Measurements from ENCODE around the gene LIME1. TPM values are rescaled to one million over a fixed set of nuclear protein-coding genes. Genes with fewer than 3 reads are reported as not detected.

The LIME1 gene
- total RNA-seq, 1 donor from 2014 or later: 1.4 TPM

GRCh38 chr20:63749597-63750508 is 13.4 kb downstream of the LIME1 start:
- no peak for DNase-seq (ENCODE audit: low read depth in 2 of 2)

GRCh38 chr20:63750807-63751470 is 14.5 kb downstream of the LIME1 start:
- no peak for DNase-seq (ENCODE audit: low read depth in 2 of 2)

- DNase-seq (ENCODE audit: low read depth in 2 of 2): no peak
Measured at GRCh38 chr20:63751471-63752271, 15.2 kb downstream of the LIME1 start.

- DNase-seq (ENCODE audit: low read depth in 2 of 2): no peak
Measured at GRCh38 chr20:63752411-63753101, 16.1 kb downstream of the LIME1 start.

GRCh38 chr20:63753381-63753780 is 16.9 kb downstream of the LIME1 start:
- DNase-seq (ENCODE audit: low read depth in 2 of 2): no peak

- DNase-seq (ENCODE audit: low read depth in 2 of 2): no peak
Measured at GRCh38 chr20:63754008-63754407, 17.5 kb downstream of the LIME1 start.

- no peak for DNase-seq (ENCODE audit: low read depth in 2 of 2)
Measured at GRCh38 chr20:63755933-63756647, 19.6 kb downstream of the LIME1 start.

- no peak for DNase-seq (ENCODE audit: low read depth in 2 of 2)
Measured at GRCh38 chr20:63756648-63756991, 20.2 kb downstream of the LIME1 start.

GRCh38 chr20:63758152-63758551 is 21.7 kb downstream of the LIME1 start:
- no peak for DNase-seq (ENCODE audit: low read depth in 2 of 2)

GRCh38 chr20:63759377-63759901 is 23.0 kb downstream of the LIME1 start:
- DNase-seq (ENCODE audit: low read depth in 2 of 2): no peak

- peak in 1 of 2 donors; percentile 17 for DNase-seq (ENCODE audit: low read depth in 2 of 2)
Measured at GRCh38 chr20:63765082-63765873, 28.8 kb downstream of the LIME1 start.

- DNase-seq (ENCODE audit: low read depth in 2 of 2): no peak
Measured at GRCh38 chr20:63765902-63766301, 29.4 kb downstream of the LIME1 start.

GRCh38 chr20:63766695-63767426 is 30.4 kb downstream of the LIME1 start:
- DNase-seq (ENCODE audit: low read depth in 2 of 2): no peak

GRCh38 chr20:63767456-63767855 is 31.0 kb downstream of the LIME1 start:
- DNase-seq (ENCODE audit: low read depth in 2 of 2): no peak

- no peak for DNase-seq (ENCODE audit: low read depth in 2 of 2)
Measured at GRCh38 chr20:63767886-63768285, 31.4 kb downstream of the LIME1 start.

GRCh38 chr20:63768591-63769515 is 32.4 kb downstream of the LIME1 start:
- no peak for DNase-seq (ENCODE audit: low read depth in 2 of 2)

GRCh38 chr20:63769891-63770474 is 33.5 kb downstream of the LIME1 start:
- no peak for DNase-seq (ENCODE audit: low read depth in 2 of 2)

Data from lung microvascular endothelial cell (primary cell).